ENCODE data around the gene FYTTD1.

Gene FYTTD1

DNA sequence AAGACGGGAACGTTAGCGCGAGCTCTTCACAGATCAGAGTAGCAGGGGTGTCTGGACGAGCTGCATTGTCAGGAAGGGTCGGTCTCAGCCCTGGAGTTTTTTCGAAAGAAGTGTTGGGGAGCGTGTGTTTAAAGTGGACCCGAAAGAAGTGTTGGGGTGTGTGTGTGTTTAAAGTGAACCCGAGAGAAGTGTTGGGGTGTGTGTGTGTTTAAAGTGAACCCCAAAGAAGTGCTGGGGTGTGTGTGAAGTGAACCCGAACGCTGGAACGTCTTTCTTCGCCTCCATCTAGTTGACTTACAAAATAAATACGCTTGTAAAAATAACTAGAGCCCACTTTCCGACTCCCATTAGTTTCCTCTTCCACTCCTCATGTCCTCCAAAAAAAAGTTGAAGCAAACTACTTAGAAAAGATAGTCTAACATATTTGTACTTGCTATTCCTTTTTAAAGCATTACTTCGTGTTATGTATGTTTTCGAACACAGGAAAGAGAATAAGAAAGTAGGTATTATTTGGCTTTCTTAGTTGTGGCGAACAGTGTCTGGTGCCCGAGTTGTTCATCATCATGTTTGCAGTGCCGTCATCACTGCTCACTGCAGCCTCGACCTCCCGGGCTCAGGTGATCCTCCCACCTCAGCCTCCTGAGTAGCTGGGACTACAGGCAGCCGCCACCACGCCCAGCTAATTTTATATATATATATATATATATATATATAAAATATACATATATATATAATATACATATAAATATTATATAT lies 42.4 kb downstream of the FYTTD1 start:
- DNase-seq (ENCODE audit: low read depth): peak; percentile 10

DNA sequence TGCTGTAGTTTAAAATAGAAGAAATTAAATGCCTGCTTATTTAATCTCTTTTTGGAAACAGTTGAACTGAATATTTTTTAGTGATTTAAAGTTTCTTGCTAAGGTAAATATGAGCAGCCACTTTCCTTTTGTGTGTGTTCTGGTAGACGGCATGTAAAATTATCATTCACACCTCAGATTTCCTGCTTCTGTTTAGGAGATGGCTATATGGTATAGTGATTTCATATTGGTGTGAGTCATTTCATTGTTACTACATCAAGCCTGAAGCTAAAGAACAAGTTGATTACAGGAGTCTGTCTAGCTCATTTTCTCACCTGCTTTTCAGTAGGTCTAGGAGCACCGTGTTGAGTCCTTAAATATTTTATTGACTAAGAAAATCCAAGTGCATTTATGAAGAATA lies 43.6 kb downstream of the FYTTD1 start:
- no peak for DNase-seq (ENCODE audit: low read depth)

DNA sequence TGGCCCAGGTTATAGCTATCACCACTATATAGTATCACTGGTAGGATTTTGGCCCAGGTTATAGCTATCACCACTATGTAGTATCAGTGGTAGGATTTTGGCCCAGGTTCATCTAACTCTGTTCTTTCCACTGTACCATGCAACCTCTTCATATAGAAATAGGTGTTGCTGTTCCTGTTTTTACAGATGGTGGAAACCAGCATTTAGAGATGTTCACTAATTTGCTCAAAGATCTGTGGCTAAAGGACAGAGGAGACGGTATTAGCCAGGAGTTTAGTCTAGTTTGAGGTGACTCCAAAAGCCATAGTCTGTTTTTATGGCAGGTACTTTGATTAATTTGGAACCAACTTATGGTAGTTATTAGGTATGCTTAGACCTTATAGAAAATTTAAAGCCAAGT lies 44.4 kb downstream of the FYTTD1 start:
- DNase-seq (ENCODE audit: low read depth): no peak

DNA sequence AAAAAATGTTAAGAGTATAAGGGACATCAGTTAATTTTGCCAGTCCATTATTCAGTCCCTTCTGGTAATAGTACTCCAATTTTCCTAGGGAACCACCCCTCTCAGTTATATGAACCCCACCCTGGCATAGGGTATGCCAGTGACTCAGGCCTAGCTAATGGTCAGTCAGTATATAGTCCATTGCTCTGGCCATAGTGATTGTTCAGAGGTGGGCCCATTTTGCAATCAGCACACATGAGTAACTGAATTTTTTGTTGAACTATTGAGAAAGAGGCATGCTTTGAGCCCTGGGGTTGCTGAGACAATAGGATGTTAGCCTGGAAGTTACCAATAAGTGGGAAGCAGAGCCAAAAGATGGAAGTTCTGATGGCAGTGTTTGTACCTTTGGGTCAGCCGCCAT lies 45.5 kb downstream of the FYTTD1 start:
- DNase-seq (ENCODE audit: low read depth): no peak

DNA sequence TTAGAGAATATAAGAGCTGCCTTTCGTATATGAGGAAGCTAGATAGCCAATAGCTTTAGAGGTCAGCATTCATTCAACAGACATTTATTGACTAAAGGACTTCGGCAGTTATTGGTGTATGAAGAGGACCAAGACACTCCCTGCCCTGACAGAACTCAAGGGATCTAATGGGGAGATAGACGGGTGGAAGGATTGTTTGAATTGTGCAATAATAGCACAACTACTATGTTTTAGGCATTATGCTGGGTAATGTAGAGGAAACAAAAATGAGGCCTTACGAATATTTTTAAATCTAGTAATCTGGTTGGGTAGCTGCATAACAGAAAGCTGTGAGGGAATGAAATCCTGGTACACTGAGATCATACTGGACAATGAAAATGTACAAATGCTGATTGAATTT lies 46.4 kb downstream of the FYTTD1 start:
- no peak for DNase-seq (ENCODE audit: low read depth)

DNA sequence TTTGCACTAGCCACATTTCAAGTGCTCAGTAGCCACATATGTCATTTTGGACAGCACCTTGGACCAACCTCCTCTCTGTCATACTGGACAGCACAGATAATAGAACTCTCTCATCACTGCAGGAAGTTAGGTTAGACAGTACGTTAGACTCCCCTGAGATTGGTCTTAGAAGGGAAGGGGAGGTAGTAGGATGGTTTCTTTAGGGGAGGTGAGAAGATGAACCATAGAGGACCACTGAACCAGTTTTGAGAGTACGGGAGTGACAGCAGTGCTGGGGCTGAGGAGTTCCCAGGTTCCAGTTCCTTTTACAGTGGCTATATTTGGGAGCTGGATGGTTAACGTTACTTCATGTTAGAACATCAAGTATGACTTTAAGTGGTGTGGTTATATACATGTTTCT lies 49.2 kb downstream of the FYTTD1 start:
- no peak for DNase-seq (ENCODE audit: low read depth)

DNA sequence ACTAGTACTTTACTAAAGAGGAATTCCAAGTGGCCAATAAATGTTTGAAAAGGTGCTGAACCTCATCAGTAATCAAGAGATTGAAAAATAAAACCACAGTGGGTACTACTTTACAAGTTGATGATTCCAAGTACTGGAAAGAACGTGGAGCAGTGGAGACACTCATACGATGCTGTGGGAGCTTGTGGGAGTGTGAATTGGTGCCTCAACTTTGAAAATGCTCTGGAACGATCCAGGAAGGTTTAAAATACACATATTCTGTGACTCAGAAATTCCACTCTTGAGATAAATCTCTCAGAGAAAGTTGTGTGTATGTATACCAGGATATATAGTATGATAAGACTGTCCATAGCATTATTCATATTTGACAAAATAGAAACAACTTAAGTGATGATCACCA lies 50.7 kb downstream of the FYTTD1 start:
- no peak for DNase-seq (ENCODE audit: low read depth)

DNA sequence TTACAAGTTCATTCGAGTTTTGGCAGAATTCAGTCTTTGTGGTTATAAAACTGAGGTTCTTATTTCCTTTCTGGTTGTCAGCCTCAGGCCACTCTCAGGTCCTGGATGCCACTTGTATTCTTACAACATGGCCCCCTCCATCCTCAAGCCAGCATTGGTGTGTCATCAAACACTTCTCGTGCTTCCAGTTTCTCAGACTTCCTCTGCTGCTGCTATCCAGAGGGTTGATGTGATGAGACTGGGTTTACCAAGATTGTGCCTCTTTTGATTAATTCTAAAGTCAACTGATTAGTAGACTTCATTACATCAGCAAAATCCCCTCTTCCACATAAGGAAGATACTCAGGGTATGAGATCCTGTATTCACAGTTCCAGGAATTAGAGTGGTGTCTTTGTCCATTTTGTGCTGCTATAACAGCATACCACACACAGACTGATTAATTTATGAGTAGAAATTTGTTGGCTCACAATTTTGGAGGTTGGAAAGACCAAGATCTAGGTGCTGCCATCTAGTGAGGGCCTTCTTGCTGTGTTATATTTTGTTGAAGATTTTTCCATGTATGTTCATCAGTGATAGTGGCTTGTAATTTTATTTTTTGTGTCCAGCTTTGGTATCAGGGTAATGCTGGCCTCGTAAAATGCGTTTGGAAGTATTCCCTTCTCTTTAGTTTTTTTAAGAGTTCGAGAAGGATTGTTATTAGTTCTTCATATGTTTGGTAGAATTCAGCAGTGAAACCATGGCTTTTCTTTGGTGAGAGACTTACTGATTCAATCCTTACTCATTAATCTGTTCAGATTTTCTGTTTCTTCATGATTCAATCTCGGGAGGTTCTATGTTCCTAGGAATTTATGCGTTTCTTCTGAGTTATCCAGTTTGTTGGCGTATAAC lies 52.5 kb downstream of the FYTTD1 start:
- no peak for DNase-seq (ENCODE audit: low read depth)

DNA sequence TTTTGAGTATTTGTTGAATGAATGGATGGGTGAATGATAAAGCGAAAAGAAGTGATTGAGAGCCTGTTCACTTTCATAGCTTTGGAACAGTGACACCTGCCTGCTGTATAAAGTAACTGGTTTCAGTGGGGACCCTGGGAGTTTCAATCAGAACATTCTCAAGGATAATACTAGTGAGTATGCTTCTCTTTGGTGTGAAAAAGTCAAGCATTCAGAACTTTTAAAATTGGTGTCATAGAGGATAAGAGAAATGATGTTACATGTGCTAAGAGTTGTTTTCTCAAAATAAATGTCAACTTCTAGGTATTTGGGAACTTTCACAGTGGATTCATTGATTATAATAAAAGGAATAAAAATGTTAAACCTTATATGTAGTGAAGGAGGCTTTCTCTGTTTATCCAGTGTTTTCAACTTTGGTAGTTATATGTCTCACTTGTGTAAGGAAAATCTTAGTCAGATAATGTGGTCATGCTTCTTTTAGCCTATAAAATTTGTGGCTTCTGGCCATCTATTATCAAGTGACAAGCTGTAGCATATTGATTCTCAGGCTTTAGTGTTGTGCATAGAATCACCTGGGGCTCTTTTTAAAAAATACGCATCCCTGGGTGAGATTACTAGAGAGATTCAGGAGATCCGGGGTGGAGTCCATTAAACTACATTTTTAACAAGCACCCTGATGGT lies 53.2 kb downstream of the FYTTD1 start:
- DNase-seq (ENCODE audit: low read depth): no peak

DNA sequence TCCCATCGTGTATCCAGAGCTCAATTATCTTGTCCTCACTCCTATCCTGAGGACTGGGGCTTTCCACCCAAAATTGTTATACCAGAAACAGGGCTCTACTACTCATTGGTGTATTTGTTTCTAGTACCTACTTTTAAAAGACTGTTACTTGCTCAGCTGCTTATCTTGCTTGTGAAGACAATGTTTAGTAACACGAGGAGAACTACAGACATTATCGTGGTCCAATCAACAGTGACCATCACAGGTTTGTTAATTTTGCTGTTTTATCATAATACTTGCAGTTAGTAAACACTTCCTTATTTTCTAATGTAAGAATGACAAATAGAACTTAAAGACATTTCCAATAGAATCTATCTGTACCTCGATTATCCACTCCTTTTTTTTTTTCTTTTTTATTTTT lies 54.8 kb downstream of the FYTTD1 start:
- DNase-seq (ENCODE audit: low read depth): no peak

DNA sequence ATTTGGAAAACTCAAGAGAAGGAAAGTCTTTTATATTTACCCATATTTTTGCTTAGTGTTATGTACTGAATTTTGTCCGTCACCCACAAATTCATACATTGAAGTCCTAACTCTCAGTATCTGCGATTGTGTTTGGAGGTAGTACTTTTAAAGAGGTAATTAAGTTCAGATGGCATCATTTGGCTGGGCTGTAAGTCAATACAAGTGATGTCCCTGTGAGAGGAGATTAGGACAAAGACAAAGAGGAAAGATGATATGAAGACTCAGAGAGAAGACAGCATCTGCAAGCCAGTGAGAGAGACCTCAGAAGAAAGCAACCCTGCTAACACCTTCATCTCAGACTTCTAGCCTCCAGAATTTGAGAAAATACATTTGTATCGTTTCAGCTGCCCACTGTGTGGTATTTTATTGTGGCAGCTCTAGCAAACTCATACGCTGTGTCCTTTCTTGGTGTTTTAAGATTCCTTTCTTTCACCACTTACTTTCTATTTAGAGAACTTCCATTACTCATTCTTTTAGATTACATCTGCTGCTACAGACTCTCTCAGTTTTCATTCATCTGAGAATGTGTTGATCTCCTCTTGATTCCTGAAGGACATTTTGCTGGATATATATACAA lies 58.4 kb downstream of the FYTTD1 start:
- DNase-seq (ENCODE audit: low read depth): no peak

DNA sequence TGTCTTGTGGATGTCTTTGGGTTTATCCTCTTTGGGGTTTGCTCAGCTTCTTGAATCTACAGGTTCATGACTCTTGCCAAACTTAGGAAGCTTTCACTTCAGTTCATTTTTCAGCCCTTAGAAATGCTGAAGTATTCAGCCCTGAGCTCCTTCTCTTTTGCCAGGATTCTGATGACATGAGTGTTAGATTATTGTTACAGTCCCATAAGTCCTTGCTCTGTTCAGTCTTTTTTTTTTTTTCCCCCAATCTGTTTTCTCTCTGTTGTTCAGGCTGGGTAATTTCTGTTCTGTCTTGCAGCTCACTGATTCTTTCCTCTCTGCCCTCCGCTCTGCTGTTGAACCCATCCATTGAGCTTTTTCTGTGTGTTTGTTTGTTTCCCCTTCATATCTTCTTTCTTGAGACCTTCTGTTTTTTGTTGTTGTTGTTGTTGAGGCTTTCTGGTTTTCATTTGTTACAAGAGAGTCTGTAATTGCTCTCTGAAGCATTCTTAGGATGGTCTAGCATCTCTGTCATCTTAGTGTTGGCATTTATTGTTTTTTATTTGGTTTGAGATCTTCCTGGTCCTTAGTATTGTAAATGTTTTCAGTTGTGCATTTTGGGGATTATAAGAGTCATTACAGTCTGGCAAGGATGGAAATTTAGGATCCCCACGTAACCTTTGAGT lies 59.8 kb downstream of the FYTTD1 start:
- DNase-seq (ENCODE audit: low read depth): no peak

DNA sequence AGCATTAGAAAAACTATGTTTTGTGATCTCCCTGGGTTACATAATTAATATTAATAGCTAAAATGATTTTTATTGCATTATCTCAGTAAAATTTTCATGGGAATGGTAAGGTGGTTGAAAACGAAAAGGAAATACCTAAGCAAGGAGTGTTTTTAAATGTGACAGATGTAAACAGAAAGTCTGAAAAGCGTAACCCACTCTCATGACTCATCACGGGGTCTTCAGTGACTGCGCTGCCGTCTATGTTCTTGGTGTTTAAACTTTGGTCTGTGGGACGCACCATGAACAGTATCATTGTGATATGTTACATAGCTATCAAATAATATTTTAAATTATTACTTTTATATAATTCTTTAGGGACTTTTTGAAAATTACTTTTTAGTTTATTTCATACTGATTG lies 61.2 kb downstream of the FYTTD1 start:
- no peak for DNase-seq (ENCODE audit: low read depth)

DNA sequence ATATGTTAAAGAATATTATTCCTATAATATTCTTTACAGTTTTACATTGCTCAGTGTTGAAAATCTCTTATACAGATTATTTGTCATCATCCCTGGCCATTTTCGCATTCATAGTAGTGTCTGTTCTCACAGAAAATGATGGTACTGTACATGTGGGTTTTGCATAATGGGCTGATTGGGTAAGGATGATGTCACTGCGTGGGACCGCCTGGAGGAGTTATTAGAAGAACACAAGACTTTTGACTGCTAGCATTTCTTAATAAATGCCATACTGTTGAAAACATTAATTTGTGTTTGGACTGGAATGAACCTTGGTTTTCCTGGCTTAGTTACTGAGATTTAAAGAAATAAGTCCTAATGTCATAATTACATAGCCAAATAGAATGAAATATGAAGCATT lies 61.7 kb downstream of the FYTTD1 start:
- DNase-seq (ENCODE audit: low read depth): no peak

DNA sequence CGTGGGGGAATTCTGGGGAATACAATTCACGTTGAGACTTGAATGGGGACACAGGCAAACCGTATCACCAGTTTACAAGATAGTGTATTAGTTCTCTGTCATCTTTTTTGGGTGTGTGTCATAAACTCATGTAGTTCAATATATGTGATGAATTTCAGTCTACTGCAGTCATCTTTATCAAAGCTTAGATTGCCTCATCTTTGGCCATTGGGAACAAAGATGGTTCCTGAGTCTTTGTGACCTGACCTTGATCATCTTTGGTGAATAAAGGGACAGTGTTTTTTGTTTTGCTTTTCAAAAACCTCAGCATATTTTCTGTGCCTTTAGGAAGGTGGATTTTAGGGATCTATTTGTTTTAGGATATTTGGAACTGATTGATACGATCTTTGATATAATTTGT lies 64.7 kb downstream of the FYTTD1 start:
- DNase-seq (ENCODE audit: low read depth): no peak

DNA sequence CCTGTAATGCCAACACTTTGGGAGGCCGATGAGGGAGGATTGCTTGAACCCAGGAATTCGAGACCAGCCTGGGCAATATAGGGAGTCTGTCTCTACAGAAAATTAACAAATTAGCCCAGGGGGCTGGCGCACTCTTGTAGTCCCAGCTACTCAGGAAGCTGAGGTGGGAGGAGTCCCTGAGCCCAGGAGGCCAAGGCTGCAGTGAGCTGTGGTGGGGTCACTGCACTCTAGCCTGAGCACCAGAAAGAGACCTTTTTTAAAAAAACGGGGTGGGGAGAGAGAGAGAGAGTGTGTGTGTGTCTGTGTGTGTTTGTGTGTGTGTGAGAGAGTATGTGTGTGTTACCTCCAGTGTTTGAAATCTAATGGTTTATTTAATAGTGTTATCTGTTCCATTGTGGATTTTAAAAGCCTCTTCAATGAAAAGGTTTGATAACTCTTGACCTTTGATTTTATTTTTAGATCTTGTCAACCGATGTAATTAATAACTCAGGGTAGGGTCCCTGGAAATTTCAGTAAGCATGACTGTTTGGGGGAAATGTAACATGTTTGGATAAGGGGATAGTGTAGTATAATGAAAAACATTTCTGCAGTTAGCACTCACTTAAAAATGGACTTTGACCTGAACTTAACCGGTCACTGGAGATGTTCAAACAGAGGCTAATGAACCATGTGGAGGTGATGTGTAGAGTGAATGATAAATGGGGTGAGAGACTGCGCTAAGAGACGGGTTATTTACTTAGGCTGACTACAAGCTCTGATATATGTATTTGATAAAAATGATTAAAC lies 71.1 kb downstream of the FYTTD1 start:
- no peak for DNase-seq (ENCODE audit: low read depth)

DNA sequence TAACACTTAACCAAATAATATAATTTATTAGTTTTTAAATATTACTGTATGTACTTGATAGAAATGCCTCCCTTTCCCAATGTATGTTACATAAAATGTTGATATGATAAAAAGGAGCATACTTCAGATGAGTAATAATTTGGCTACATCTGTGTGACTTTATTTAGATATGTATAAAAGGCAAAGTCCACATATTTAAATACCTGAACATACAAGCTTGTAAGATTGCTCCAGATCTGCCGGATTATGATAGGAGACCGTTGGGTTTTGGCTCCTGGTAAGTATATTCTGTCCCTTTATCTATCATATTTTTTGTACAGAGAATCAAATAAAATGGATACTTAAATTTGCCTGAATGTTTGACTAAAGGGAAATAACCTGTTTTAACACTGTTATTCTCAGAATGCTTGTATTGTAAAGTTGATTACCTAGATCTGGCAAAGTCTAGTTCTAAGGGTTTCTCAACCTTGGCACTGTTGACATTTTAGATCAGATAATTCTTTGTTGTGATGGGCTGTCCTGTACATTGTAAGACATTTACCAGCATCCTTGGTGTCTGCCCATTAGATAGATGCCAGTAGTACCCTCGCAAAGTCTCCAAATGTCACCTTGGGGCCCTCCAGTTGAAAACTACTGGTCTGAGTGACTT lies 79.8 kb downstream of the FYTTD1 start:
- no peak for DNase-seq (ENCODE audit: low read depth)

DNA sequence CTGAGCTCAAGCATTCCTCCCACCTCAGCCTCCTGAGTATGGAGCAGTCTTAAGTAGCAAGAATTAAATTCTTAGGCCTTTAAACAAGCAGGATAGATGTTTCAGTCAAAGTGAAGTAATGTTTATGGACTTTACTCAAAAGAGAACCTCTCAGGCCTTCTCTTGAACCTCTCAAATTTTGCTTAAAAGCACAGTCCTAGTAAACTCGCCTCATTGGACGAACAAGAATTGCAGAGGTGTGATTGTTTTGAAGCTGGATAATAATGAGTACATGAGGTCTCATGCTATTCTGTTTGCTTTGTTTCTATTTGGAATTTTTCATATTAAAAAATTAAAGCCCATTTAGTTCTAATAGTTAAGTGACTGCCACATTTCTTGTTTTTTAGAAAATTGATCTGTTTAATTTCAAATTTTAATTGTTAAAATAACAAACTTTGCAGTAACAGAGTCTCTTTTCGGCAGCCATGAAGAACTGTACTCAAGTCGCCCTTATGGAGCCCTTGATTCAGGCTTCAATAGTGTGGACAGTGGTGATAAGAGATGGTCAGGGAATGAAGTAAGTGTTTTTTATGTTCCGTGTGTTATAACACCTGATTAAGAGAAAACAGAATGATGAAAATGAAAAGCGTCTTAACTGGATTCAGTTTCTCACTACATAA lies 80.8 kb downstream of the FYTTD1 start:
- DNase-seq (ENCODE audit: low read depth): no peak

DNA sequence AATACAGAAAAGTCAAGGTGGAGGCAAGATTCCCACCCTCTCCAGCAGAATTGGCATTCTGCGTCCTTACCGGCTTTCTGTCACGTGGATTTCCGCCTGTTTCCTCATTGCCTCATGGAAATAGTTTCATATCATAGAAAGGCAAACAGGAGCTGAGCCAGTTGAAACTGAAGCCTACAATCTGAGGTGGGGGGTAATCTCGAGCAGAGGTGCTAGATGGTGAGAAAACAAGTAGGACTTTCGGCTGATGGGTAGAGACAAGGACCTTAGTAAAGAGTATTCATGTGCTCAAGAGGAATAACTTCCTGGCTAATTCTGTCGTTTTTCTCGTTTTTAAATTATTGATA lies 81.3 kb downstream of the FYTTD1 start:
- no peak for DNase-seq (ENCODE audit: low read depth)

Measured in activated T-helper 9 cell treated with anti-CD3 and anti-CD28 coated beads, Interleukin-2, amount 50 U/mL, for 16 hours (primary cell).